Fibroblast of lung (primary cell): ENCODE results near the gene MOB1B. TPM values are rescaled to one million over a fixed set of nuclear protein-coding genes. Genes with fewer than 3 reads are reported as not detected.
A peak's percentile ranks its signal among the peaks of the same experiment; 100 is the strongest.
"Not testable (repeated sequence)": the region's sequence is repeated elsewhere in the genome, so short reads cannot be mapped to it uniquely, and the experiment has no call there.

Source experiments
- DNase-seq, 2 donors: peaks; one replicate each; pipeline versions ENCODE4 v3.0.0 to v3.0.0-alpha.2; 2010; ENCODE audit warnings: low read depth in 2 of 2
- H2AFZ ChIP-seq: 2 replicates; pipeline ENCODE4 v1.5.1; 2012; ENCODE audit warnings: low read length, control low read depth, inconsistent platforms
- H3K27ac ChIP-seq: 2 replicates; pipeline ENCODE4 v1.5.1; 2011; ENCODE audit warnings: low read length, control low read depth; ENCODE audit not compliant: insufficient read depth
- H3K27me3 ChIP-seq: 2 replicates; pipeline ENCODE4 v1.5.1; 2011; ENCODE audit warnings: mild to moderate bottlenecking, low read length; ENCODE audit not compliant: control insufficient read depth, insufficient read depth
- H3K36me3 ChIP-seq: 2 replicates; pipeline ENCODE4 v1.5.1; 2011; ENCODE audit warnings: low read length; ENCODE audit not compliant: control insufficient read depth, insufficient read depth
- H3K4me1 ChIP-seq: 2 replicates; pipeline ENCODE4 v1.5.1; 2011; ENCODE audit warnings: low read length; ENCODE audit not compliant: control insufficient read depth, insufficient read depth; ENCODE audit errors: extremely low read depth
- H3K4me2 ChIP-seq: 2 replicates; pipeline ENCODE4 v1.5.1; 2011; ENCODE audit warnings: low read length, control low read depth; ENCODE audit not compliant: insufficient read depth; ENCODE audit errors: extremely low read depth
- H3K4me3 ChIP-seq, 4 experiments: fragments of 200-600 bp in 1 of 4; sonication (generic) in 1 of 4; replicated peaks in 1 of 4; 2 replicates each; pipeline ENCODE4 v1.5.1; 2011 to 2016; ENCODE audit warnings: low read length in 4 of 4, low read depth in 3 of 4, mild to moderate bottlenecking in 3 of 4, control low read depth in 2 of 4, inconsistent platforms in 1 of 4, mixed read lengths in 1 of 4; ENCODE audit not compliant: insufficient read depth in 1 of 4; ENCODE audit errors: control extremely low read depth in 1 of 4
- H3K79me2 ChIP-seq: 2 replicates; pipeline ENCODE4 v1.5.1; 2012; ENCODE audit warnings: mild to moderate bottlenecking, low read length, inconsistent platforms; ENCODE audit not compliant: control insufficient read depth, insufficient read depth
- H3K9ac ChIP-seq: 2 replicates; pipeline ENCODE4 v1.5.1; 2011; ENCODE audit warnings: mild to moderate bottlenecking, low read length, control low read depth; ENCODE audit not compliant: insufficient read depth
- H3K9me3 ChIP-seq: 2 replicates; pipeline ENCODE4 v1.5.1; 2012; ENCODE audit warnings: low read depth, low read length; ENCODE audit not compliant: control insufficient read depth, insufficient read depth
- H4K20me1 ChIP-seq: 2 replicates; pipeline ENCODE4 v1.5.1; 2011; ENCODE audit warnings: low read length; ENCODE audit not compliant: control insufficient read depth, insufficient read depth; ENCODE audit errors: extremely low read depth
- CTCF ChIP-seq, 2 donors: IDR thresholded peaks in 1 of 2; conservative IDR thresholded peaks in 1 of 2; 1 replicate in 1 of 2; 2 replicates in 1 of 2; pipeline ENCODE4 v1.5.1; 2011 to 2012; ENCODE audit warnings: low read length in 2 of 2, control low read depth in 1 of 2, inconsistent platforms in 1 of 2, low read depth in 1 of 2, mild to moderate bottlenecking in 1 of 2
- EZH2 ChIP-seq: IDR thresholded peaks from 2 replicates; pipeline ENCODE4 v1.5.1; 2012; ENCODE audit warnings: low read length, control low read depth, mild to moderate bottlenecking; ENCODE audit errors: missing control alignments
- polyA plus RNA-seq, 2 donors: library from polyadenylated mRNA; depleted of rRNA in 1 of 2; stranded (reverse) in 1 of 2; unstranded in 1 of 2; fragments of >200 nt; gene quantifications; 2 replicates each; pipeline ENCODE4 v1.2.1, GENCODE V29; 2011 to 2012; ENCODE audit warnings: missing spikeins in 1 of 2
- total RNA-seq: library from RNA; depleted of rRNA; stranded (reverse); fragments of >200 nt; gene quantifications from 2 replicates; pipeline ENCODE4 v1.2.1, GENCODE V29; 2014

The MOB1B gene
- total and polyA plus RNA-seq, 2 donors (not counting 1 experiment from before 2014, with no cell fraction given): 17.5 to 20.7 TPM

GRCh38 chr4:71029504-71029903 lies 127.3 kb downstream of the MOB1B start:
- Histone ChIP-seq H3K9me3 (no peaks in the 10 kb centered on the region), H3K79me2 (no peaks in the 10 kb centered on the region), H3K4me2 (no peak overlapping the region), H2AFZ (no peak overlapping the region), H3K36me3 (no peaks in the 10 kb centered on the region), H3K27me3 (no peaks in the 10 kb centered on the region), H3K4me1 (no peaks in the 10 kb centered on the region), H3K4me3 (no peak overlapping the region), H3K9ac (no peak overlapping the region), H4K20me1 (no peaks in the 10 kb centered on the region), H3K27ac (no peak overlapping the region)
- TF ChIP-seq EZH2 (no peak), CTCF (conservative IDR thresholded peaks at IDR 0.05 in 1 of 2, IDR thresholded peaks at IDR 0.05 in 1 of 2; ENCODE audit: low read depth in 1 of 2, low read length in 2 of 2) (no peak)
- DNase-seq: no peak

GRCh38 chr4:71032106-71032505 lies 129.9 kb downstream of the MOB1B start:
- peak overlapping the region; percentile 14 for H3K27ac ChIP-seq
- H3K9ac ChIP-seq, H3K79me2 ChIP-seq, H3K27me3 ChIP-seq, H3K4me3 ChIP-seq, H4K20me1 ChIP-seq, H3K36me3 ChIP-seq, H2AFZ ChIP-seq, H3K4me2 ChIP-seq, H3K4me1 ChIP-seq, H3K9me3 ChIP-seq: not testable (repeated sequence)
- peak in 1 of 2 donors; percentile 91 for DNase-seq

Other genes starting within 250 kb of the MOB1B start
- 14.1 and 28.7 TPM in 2 replicates for gene JCHAIN, start 235.9 kb upstream of the MOB1B start, total RNA-seq
- 9.3 and 11.3 TPM in 2 replicates for gene JCHAIN, start 235.9 kb upstream of the MOB1B start, polyA plus RNA-seq
- 17.8 and 19.3 TPM in 2 replicates for gene UTP3, start 213.8 kb upstream of the MOB1B start, total RNA-seq
- 20.4 and 26.9 TPM in 2 replicates for gene UTP3, start 213.8 kb upstream of the MOB1B start, polyA plus RNA-seq
- gene RUFY3, start 180.4 kb upstream of the MOB1B start, total RNA-seq: 71.7 and 97.8 TPM in 2 replicates
- gene RUFY3, start 180.4 kb upstream of the MOB1B start, polyA plus RNA-seq: 23.6 and 36.3 TPM in 2 replicates
- gene GRSF1, start 62.5 kb upstream of the MOB1B start, total RNA-seq: 62.4 and 73.3 TPM in 2 replicates
- 96.5 and 101 TPM in 2 replicates for gene GRSF1, start 62.5 kb upstream of the MOB1B start, polyA plus RNA-seq
- 10.0 and 12.2 TPM in 2 replicates for gene DCK, start 91.3 kb downstream of the MOB1B start, total RNA-seq
- 18.4 and 20.4 TPM in 2 replicates for gene DCK, start 91.3 kb downstream of the MOB1B start, polyA plus RNA-seq